ENCODE measurements around the gene RAB3D.
A peak's percentile ranks its signal among the peaks of the same experiment; 100 is the strongest.
"Not testable (repeated sequence)": the region's sequence is repeated elsewhere in the genome, so short reads cannot be mapped to it uniquely, and the experiment has no call there.

The RAB3D gene

GRCh38 chr19:11365557-11366117, 26.2 kb upstream of the RAB3D start:
- no peak for DNase-seq (ENCODE audit: low read depth)

GRCh38 chr19:11364935-11365334, 25.5 kb upstream of the RAB3D start:
- DNase-seq (ENCODE audit: low read depth): no peak

GRCh38 chr19:11364296-11364904, 24.9 kb upstream of the RAB3D start:
- DNase-seq (ENCODE audit: low read depth): no peak

GRCh38 chr19:11363881-11364280, 24.4 kb upstream of the RAB3D start:
- no peak for DNase-seq (ENCODE audit: low read depth)

DNA sequence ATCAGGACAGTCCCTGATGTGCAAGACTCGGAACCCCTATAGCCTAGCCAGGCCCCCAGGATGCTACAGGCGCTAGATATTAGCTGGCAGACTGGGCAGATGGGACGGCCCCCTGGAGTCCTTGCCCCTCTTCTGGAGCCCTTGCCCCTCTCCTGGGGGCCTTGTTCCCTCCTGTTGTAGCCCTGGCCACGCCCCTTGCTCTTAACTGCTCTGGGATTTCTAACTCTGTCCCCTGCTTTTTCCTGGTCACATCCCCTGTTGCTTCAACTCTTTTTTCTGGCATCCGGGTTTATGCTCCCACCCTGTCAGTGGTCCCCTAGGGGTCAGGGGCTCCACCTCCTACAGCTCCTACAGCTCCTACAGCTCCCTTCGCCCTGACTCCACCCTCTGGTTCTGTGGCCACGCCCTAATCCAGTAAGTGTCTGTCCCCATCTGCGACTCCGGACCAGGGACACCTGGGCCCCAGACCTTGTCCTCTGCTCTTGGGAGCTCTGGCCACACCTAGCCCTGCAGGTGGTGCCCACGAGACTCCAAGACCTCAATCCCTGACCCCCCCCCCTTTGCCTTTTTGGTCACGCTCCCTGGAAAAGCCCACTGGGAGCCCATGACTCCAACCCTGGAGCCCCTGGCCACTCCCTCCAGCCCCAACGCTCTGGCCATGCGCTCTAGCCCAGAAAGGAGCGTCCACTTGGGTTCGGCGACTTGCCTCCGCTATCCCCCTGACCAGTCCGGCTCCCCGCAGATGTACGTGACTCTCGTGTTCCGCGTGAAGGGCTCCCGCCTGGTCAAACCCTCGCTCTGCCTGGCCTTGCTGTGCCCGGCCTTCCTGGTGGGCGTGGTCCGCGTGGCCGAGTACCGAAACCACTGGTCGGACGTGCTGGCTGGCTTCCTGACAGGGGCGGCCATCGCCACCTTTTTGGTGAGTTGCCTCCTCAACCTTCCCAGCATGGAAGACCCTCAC, 22.6 kb upstream of the RAB3D start:
- no peak for DNase-seq (ENCODE audit: low read depth)

DNA sequence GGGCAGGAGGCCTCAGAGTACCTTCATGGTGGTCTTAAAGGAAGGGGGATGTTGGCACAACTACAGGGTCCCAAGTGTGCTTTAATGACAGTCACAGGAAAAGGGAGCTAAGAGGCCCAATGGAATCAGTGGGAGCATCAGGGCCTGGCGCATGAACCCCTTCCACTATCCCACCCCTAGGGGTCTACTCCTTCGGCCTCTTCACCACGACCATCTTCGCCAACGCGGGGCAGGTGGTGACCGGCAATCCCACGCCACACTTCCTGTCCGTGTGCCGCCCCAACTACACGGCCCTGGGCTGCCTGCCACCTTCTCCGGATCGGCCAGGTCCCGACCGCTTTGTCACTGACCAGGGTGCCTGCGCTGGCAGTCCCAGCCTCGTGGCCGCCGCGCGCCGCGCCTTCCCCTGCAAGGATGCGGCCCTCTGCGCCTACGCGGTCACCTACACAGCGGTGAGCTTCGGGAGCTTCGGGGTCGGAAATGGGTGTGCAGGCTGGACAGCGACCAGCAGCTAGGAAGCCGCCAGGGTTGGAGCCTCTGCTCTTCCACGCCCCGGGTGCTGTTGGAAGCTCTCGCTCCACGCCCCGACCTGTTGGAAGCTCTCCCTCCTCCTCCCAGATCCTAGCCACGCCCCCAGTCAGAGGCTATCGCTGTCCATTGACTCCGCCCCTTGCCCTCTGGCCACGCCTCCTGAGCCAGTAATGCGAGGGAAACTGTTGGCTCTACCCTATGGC, 21.7 kb upstream of the RAB3D start:
- DNase-seq (ENCODE audit: low read depth): no peak

GRCh38 chr19:11359421-11359820, 20.0 kb upstream of the RAB3D start:
- no peak for DNase-seq (ENCODE audit: low read depth)

DNA sequence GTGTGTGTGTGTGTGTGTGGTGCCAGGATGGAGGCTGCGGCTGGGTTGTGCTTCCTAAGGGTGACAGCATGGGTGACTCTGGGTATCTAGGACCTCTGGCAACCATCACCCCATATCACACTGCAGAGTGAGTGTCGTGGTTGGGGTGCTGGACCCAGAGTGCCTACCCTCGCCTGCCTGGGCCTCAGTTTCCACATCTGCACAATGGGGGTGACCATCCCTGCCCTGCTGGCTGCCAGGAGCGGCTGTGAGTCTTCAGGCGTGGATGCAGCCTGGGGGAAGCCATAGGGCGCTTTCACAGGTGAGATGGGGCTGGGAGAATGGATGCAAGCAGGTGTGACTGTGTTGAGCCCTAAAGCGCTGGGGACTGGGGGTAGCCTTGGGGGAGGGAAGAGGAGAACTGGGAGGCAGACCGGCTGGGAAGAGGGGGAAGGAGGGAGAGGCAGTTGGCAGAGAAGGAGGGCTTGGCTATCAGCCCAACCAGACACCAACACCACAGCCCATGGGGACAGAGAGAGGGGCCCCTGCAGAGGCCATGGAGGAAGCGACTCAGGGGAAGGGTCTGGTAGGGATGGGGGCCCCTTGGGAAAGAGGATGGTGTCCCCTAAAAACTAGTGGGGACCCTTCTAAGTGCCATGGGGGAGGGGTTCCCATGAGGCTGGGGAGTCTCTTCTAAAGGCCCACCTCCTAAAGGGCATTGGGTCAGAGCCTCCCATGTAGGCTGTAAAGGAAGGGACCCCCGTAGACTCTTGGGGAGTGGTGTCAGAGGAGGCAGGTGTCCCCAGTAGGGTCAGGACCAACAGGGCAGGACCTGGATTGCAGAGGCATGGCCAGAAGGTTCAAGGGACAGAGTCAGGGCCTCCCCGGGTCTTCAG, 17.5 kb upstream of the RAB3D start:
- DNase-seq (ENCODE audit: low read depth): no peak

GRCh38 chr19:11356074-11356397, 16.6 kb upstream of the RAB3D start:
- DNase-seq (ENCODE audit: low read depth): no peak

DNA sequence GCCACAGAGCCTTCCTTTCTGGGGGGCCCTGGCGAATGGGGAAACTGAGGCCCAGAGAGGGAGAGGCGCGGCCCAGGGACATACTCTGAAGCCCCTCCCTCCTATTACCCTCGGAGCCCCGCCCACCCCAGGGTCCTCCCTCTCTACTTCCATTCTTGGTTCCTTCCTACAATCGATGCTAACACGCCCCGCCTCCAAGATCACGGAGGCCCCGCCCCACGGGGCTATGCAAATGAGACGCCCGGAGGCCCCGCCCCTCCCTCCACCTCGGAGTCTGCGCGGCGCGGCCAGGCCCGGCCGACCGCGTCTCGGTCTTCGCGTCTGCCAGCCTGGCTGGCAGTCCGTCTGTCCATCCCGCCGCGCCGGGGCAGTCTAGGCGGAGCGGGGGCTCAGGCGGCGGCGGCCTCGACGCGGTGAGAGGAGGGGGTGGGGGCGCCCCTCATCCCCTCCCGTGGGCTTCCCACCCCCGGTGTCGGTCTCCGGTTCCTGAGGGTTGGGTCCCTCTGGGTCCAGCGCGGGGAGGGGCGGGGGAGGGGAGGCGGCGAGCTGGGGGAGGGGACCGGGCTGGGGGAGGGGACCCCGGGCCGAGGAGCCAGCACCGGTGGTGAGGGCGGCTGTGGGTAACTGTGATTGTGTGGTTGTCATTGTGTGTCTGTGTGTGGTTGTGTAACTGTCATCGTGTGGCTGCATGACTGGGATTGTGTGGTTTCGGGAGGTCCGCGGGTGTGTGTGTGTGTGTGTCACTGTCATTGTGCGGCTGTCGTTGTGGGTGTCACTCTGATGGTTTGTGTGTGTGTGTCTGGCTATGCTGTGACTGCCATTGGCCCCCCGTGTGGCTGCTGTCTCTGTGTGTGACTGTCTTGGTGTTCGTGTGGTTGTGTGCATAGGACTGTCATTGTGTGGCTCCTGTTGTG, 16.0 kb upstream of the RAB3D start, which contains the start of gene PLPPR2:
PLPPR2 (plus strand) TSS at position 273 of the 914 bp plus-strand sequence. CDS start 2,242 bp downstream, outside the sequence.
- DNase-seq (ENCODE audit: low read depth): peak; percentile 78

- not testable (repeated sequence) for DNase-seq (ENCODE audit: low read depth)
Observed at GRCh38 chr19:11354102-11354501, 14.6 kb upstream of the RAB3D start.

DNA sequence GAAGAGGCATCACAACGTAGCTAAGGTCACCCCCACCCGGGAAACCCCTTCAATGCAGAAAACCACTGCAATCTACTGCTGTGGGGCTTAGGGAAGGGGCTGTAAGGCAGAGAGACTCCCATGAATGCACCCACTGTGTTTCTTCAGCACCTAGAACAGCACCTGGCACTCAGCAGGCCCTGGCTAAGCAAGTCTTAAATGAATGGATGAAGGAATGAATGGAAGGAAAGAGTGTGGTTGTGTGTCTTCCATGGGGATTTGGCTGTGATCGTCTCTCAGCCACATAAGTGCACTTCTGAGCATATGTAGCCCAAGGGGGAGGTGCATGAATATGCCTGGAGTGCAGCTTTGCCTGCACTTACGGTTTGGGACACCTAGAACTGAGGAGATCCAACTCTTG, 9.7 kb upstream of the RAB3D start:
- no peak for DNase-seq (ENCODE audit: low read depth)

- DNase-seq (ENCODE audit: low read depth): no peak
Observed at GRCh38 chr19:11347546-11348039, 8.1 kb upstream of the RAB3D start.

GRCh38 chr19:11346104-11346940, 6.9 kb upstream of the RAB3D start, which contains the start of the genes CCDC159 and TMEM205:
Gene CCDC159, plus strand, starts transcription at chr19:11346519. Its CDS starts 88 bp downstream, at chr19:11346607.
Gene TMEM205, minus strand, starts transcription at chr19:11346268. Its CDS starts 649 bp downstream, at chr19:11345619.
- peak; percentile 98 for DNase-seq (ENCODE audit: low read depth)

DNA sequence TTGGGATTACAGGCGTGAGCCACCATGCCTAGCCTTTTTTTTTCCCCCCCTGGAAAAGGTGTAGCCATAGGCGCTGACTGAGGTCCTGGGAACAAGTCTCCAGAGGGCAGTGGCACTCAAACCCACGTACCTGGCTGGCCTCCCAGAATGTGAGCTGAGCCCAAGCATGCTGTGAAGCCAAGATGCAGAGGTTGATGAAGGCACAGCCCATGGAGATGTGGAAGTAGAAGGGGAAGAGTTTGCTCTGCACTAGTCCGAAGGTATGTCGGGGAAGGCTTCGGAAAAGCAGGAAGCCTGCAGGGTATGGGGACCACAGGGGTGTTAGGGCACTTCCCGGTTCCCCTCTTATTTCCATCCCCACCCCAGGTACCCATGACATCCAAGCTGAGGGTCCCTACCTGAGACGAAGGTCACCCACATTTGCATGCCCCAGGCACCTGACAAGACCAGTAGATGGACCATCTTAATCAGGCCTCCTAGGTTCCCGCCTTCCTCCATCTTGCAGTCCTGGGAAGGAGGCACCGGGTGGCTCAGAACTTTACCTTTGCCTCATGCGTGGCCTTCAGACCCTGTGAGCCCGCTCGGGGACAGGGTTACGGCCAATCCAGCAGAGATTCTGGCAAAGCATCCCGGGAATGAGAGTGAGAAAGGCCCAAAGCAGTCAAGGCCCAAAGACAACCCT, 5.8 kb upstream of the RAB3D start:
- DNase-seq (ENCODE audit: low read depth): no peak

DNA sequence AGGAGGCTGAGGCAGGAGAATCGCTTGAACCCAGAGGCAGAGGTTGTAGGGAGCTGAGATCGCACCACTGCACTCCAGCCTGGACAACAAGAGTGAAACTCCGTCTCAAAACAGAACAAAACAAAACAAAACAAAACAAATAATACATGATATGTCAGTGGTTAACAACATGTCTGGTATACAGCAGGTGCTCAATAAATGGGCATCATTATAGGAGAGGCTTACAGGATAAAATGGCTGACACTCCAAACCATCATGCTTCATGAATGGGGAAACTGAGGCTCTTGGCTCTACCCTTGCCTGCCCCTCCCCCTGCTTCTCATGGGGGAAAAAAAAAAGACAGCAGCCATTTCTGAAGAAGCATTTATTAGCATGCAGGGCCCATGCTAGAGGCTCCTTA, 3.0 kb upstream of the RAB3D start:
- DNase-seq (ENCODE audit: low read depth): no peak

DNA sequence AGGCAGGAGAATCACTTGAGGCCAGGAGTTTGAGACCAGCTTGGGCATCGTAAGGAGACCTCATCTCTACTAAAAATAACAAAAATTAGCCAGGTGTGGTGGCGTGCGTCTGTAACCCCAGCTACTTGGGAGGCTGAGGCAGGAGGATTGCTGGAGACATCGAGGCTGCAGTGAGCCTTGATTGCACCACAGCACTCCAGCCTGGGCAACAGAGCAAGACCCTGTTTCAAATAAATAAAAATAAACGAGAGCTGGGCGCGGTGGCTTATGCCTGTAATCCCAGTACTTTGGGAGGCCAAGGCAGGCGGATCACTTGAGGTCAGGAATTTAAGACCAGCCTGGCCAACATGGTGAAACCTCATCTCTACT, 626 bp upstream of the RAB3D start:
- not testable (repeated sequence) for DNase-seq (ENCODE audit: low read depth)

DNA sequence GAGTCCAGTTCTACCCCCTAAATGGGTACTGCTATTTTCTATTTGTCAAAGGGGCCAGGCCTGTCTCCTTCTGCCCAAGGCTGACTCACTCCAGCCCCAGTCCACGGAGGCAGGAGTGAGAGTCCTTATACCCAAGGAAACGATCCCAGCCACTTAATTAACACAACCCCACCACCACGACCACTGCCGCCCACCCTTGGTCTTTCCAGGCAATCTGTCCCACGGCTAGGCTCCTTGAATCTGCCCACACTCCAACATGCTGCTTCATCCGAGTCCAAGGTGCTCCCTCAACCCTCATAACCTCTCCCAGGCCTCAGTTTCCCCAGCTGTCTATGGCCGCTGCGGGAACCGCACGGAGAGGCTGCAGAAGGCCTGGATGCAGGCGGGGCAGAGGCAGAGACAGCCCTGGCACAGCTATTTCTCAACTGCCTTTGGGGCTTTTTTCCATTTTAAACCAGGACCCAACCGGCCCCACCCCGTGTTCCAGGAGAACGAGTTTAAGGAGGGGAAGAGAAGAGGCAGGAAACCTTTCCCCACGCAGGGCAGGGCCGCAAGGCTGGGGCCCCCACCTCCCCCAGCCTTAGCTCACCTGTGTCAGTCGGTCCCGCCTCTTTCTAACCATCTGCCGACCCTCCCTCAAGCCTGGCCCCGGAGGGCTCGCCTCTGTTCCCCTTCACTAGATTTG, 746 bp downstream of the RAB3D start:
- no peak for DNase-seq (ENCODE audit: low read depth)
